Thyroid gland (tissue), 4 donors: ENCODE data around the gene COIL.

Experiments
- POLR2A ChIP-seq, 2 donors: fragments of 450-650 bp; IDR thresholded peaks; one replicate each; pipeline ENCODE4 v1.6.1; 2017; ENCODE audit warnings: antibody characterized with exemption in 2 of 2, mild to moderate bottlenecking in 2 of 2, moderate library complexity in 1 of 2
- TF ChIP-seq, protein P1 (sequence below), 6 experiments: fragments of 200-600 bp in 3 of 6; fragments of 450-650 bp in 3 of 6; sonication (generic) in 3 of 6; IDR thresholded peaks; one replicate each; pipeline ENCODE4 v1.5.1; 2016 to 2019; ENCODE audit warnings: antibody characterized with exemption in 6 of 6, mild to moderate bottlenecking in 2 of 6, inconsistent platforms in 1 of 6, moderate library complexity in 1 of 6

DNA sequence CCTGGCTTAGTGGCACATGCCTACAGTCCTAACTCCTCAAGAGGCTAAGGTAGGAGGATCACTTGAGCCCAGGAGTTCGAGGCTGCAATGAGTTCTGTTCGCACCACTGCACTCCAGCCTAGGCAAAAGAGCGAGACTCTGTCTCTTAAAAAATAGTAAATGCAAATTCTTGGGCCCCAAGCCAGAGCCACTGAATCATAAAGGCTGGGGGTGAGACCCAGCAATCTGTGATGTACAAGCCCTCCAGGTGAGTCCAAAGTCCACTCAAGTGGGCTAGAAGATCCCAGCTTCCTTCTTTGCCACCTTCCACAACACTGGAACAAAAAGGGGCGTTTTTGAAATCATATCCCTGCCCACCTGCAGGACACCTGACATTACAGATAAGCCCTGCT is 63.9 kb downstream of the COIL start:
- TF ChIP-seq, protein P1, sequence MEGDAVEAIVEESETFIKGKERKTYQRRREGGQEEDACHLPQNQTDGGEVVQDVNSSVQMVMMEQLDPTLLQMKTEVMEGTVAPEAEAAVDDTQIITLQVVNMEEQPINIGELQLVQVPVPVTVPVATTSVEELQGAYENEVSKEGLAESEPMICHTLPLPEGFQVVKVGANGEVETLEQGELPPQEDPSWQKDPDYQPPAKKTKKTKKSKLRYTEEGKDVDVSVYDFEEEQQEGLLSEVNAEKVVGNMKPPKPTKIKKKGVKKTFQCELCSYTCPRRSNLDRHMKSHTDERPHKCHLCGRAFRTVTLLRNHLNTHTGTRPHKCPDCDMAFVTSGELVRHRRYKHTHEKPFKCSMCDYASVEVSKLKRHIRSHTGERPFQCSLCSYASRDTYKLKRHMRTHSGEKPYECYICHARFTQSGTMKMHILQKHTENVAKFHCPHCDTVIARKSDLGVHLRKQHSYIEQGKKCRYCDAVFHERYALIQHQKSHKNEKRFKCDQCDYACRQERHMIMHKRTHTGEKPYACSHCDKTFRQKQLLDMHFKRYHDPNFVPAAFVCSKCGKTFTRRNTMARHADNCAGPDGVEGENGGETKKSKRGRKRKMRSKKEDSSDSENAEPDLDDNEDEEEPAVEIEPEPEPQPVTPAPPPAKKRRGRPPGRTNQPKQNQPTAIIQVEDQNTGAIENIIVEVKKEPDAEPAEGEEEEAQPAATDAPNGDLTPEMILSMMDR (IDR thresholded peaks at IDR 0.05) = no peak
- TF ChIP-seq POLR2A (IDR thresholded peaks at IDR 0.05) = no peak
